IMR-90 (cell line): ENCODE measurements around the gene IQSEC3. TPM values are rescaled to one million over a fixed set of nuclear protein-coding genes. Genes with fewer than 3 reads are reported as not detected.

Source experiments
- ATAC-seq: fragments of 200-7000 bp; cut with Tn5 transposase; 2 replicates; pipeline ENCODE4 v1.9.1; 2020; ENCODE audit warnings: low read depth, mild to moderate bottlenecking, moderate library complexity
- BruUV-seq: library from RNA; stranded (reverse); fragments of 400-500 nt; replicated peaks from 2 replicates; lab custom pipeline; 2021; lab: Mats Ljungman, UMichigan
- CTCF ChIA-PET: fragments of 300-600 bp; formaldehyde crosslinking; extraction: SDS; loops from one replicate; lab custom pipeline; 2021; ENCODE audit warnings: antibody characterized with exemption; lab: Yijun Ruan, JAX
- POLR2A ChIA-PET: fragments of 300-600 bp; sonication (Branson Sonifier 250); formaldehyde crosslinking; loops from one replicate; lab custom pipeline; 2022; ENCODE audit warnings: antibody characterized with exemption; ENCODE audit not compliant: unreplicated experiment; lab: Charles Lee
- DNase-seq: peaks from one replicate; pipeline ENCODE4 v3.0.0; 2013
- H2AFZ ChIP-seq: replicated peaks from 2 replicates; pipeline ENCODE3; 2013; ENCODE audit warnings: low read length, mild to moderate bottlenecking; ENCODE audit not compliant: poor library complexity
- H2AK5ac ChIP-seq: 2 replicates; pipeline ENCODE4 v1.6.1; 2013; ENCODE audit warnings: low read depth, low read length, inconsistent platforms
- H2AK9ac ChIP-seq: replicated peaks from 2 replicates; pipeline ENCODE3; 2013; ENCODE audit warnings: mild to moderate bottlenecking, low read depth, low read length, moderate library complexity; ENCODE audit not compliant: poor library complexity
- H2BK120ac ChIP-seq: 2 replicates; pipeline ENCODE4 v1.6.1; 2013; ENCODE audit warnings: low read depth, low read length, inconsistent platforms
- H2BK15ac ChIP-seq: 3 replicates; pipeline ENCODE4 v1.6.1; 2013; ENCODE audit warnings: low read depth, low read length, inconsistent platforms
- H2BK20ac ChIP-seq: 2 replicates; pipeline ENCODE4 v1.6.1; 2013; ENCODE audit warnings: low read depth, mild to moderate bottlenecking, inconsistent platforms, low read length, moderate library complexity
- H2BK5ac ChIP-seq: 2 replicates; pipeline ENCODE4 v1.6.1; 2013; ENCODE audit warnings: mild to moderate bottlenecking, low read depth, low read length, inconsistent platforms; ENCODE audit not compliant: poor library complexity, severe bottlenecking
- H3K14ac ChIP-seq: replicated peaks from 2 replicates; pipeline ENCODE4 v1.6.1; 2013; ENCODE audit warnings: low read depth, low read length, inconsistent platforms
- H3K18ac ChIP-seq: 2 replicates; pipeline ENCODE4 v1.6.1; 2013; ENCODE audit warnings: low read depth, low read length, control low read depth
- H3K23ac ChIP-seq: 2 replicates; pipeline ENCODE4 v1.6.1; 2013; ENCODE audit warnings: low read depth, low read length, inconsistent platforms
- H3K27ac ChIP-seq: 2 replicates; pipeline ENCODE4 v1.5.1; 2013; ENCODE audit warnings: mild to moderate bottlenecking, control low read depth, low read length; ENCODE audit not compliant: insufficient read depth
- H3K27me3 ChIP-seq: 2 replicates; pipeline ENCODE4 v1.6.1; 2013; ENCODE audit warnings: low read length; ENCODE audit not compliant: control insufficient read depth, insufficient read depth
- H3K36me3 ChIP-seq: 2 replicates; pipeline ENCODE4 v1.6.1; 2013; ENCODE audit warnings: low read length, mixed read lengths; ENCODE audit not compliant: control insufficient read depth, insufficient read depth
- H3K4ac ChIP-seq: 2 replicates; pipeline ENCODE4 v1.6.1; 2013; ENCODE audit warnings: low read depth, low read length, inconsistent platforms
- H3K4me1 ChIP-seq: 2 replicates; pipeline ENCODE4 v1.6.1; 2013; ENCODE audit warnings: low read length, mixed read lengths; ENCODE audit not compliant: control insufficient read depth, insufficient read depth
- H3K4me2 ChIP-seq: 2 replicates; pipeline ENCODE4 v1.6.1; 2013; ENCODE audit warnings: low read depth, mild to moderate bottlenecking, control low read depth, low read length, moderate library complexity
- H3K4me3 ChIP-seq: 2 replicates; pipeline ENCODE4 v1.5.1; 2013; ENCODE audit warnings: low read depth, mild to moderate bottlenecking, control low read depth, low read length, moderate library complexity; ENCODE audit not compliant: insufficient read depth
- H3K56ac ChIP-seq: 2 replicates; pipeline ENCODE4 v1.6.1; 2013; ENCODE audit warnings: low read length, inconsistent platforms; ENCODE audit not compliant: insufficient read depth; ENCODE audit errors: extremely low read depth
- H3K79me1 ChIP-seq, 2 experiments: 2 replicates each; pipeline ENCODE4 v1.6.1; 2013; ENCODE audit warnings: low read length in 2 of 2, inconsistent platforms in 1 of 2, low read depth in 1 of 2
- H3K9ac ChIP-seq: 2 replicates; pipeline ENCODE4 v1.6.1; 2013; ENCODE audit warnings: low read depth, low read length, control low read depth
- H3K9me1 ChIP-seq: 2 replicates; pipeline ENCODE4 v1.6.1; 2013; ENCODE audit warnings: low read length, inconsistent platforms; ENCODE audit not compliant: insufficient read depth
- H3K9me3 ChIP-seq: 2 replicates; pipeline ENCODE4 v1.6.1; 2013; ENCODE audit warnings: low read length; ENCODE audit not compliant: control insufficient read depth, insufficient read depth
- H4K20me1 ChIP-seq: 2 replicates; pipeline ENCODE4 v1.6.1; 2013; ENCODE audit warnings: low read length, inconsistent platforms; ENCODE audit not compliant: insufficient read depth
- H4K5ac ChIP-seq: 2 replicates; pipeline ENCODE4 v1.6.1; 2013; ENCODE audit warnings: mild to moderate bottlenecking, low read depth, low read length, control low read depth
- H4K8ac ChIP-seq, 2 experiments: 2 replicates each; pipeline ENCODE4 v1.6.1; 2013; ENCODE audit warnings: low read depth in 2 of 2, low read length in 2 of 2, control low read depth in 1 of 2, inconsistent platforms in 1 of 2
- H4K91ac ChIP-seq: 2 replicates; pipeline ENCODE4 v1.6.1; 2013; ENCODE audit warnings: low read depth, low read length, inconsistent platforms; ENCODE audit not compliant: insufficient read depth
- MAFK ChIP-seq: IDR thresholded peaks from 2 replicates; pipeline ENCODE4 v1.6.1; 2012; ENCODE audit warnings: low read depth, low read length, improper control_type of control experiment
- whole genome bisulfite sequencing, 2 experiments: methylation state at CpG; one replicate each; pipeline versions ENCODE4 v1.1.5 to v1.1.7; 2013; ENCODE audit warnings: missing lambda C conversion rate in 2 of 2; ENCODE audit not compliant: insufficient read length in 1 of 2; ENCODE audit errors: extremely low coverage in 2 of 2; 5-methylcytosine and 5-hydroxymethylcytosine counted together
- dilution Hi-C: fragments of 300-500 bp; cut with HindIII; formaldehyde crosslinking; loops from one replicate; pipeline ENCODE4 v1.14.3; 2018; ENCODE audit warnings: low sequenced_read_pairs; ENCODE audit not compliant: unreplicated experiment
- in situ Hi-C: fragments of 300-500 bp; cut with MboI; formaldehyde crosslinking; loops from 3 replicates; pipeline ENCODE4 v1.14.3; 2019; ENCODE audit warnings: low sequenced_read_pairs, inconsistent platforms, mixed read lengths
- intact Hi-C: fragments of 100-400 bp; cut with micrococcal nuclease; formaldehyde crosslinking; loops from 2 replicates; pipeline ENCODE4 v1.10.0; 2022
- polyA plus RNA-seq, 3 experiments: library from polyadenylated mRNA; depleted of rRNA; stranded (reverse); fragments of >200 nt; gene quantifications; 2 replicates each; pipeline ENCODE4 v1.2.3, GENCODE V29; 2012; ENCODE audit warnings: low replicate concordance in 1 of 3
- total RNA-seq: library from RNA; depleted of rRNA; stranded (reverse); fragments of >200 nt; gene quantifications from 2 replicates; pipeline ENCODE4 v1.2.3, GENCODE V29; 2012
- TF ChIP-seq, protein P1 (sequence below): conservative IDR thresholded peaks from 2 replicates; pipeline ENCODE4 v1.5.1; 2012; ENCODE audit warnings: mild to moderate bottlenecking, low read depth, low read length, improper control_type of control experiment

The IQSEC3 gene
- total and polyA plus RNA-seq, 2 of the 4 experiments (the other 2 are of a cell fraction): 0.10 TPM; not detected in 1

DNA sequence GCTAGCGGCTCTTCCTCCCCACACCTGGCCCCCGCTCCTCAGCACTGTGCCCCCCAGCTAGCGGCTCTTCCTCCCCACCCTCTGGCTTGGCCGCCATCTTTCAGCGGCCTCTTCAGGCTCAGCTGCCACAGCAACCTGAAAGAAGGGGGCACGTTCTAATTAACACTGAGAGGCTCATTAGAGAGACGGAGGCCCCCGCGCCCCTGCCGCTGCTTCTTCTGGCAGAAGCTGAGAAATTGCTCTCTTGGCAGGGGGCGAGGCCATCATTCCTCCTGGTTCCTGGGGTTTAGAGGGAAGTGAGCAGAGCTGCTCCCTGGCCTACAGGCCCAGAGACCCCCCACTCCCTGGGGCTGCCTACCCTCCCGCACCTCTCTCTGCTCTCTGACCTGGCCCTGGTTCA lies 64.4 kb downstream of the IQSEC3 start:
- H4K5ac ChIP-seq: no peak overlapping the region
- no peaks in the 10 kb centered on the region for H4K20me1 ChIP-seq
- no peak overlapping the region for H3K18ac ChIP-seq
- no peak overlapping the region for H3K27ac ChIP-seq
- no peaks in the 10 kb centered on the region for H3K4me1 ChIP-seq
- H2BK5ac ChIP-seq: no peak overlapping the region
- H3K9ac ChIP-seq: no peak overlapping the region
- no peaks in the 10 kb centered on the region for H3K9me3 ChIP-seq
- no peak overlapping the region for H3K4ac ChIP-seq
- no peak overlapping the region for H3K23ac ChIP-seq
- BruUV-seq: no TSS peak
- TF ChIP-seq, protein P1, sequence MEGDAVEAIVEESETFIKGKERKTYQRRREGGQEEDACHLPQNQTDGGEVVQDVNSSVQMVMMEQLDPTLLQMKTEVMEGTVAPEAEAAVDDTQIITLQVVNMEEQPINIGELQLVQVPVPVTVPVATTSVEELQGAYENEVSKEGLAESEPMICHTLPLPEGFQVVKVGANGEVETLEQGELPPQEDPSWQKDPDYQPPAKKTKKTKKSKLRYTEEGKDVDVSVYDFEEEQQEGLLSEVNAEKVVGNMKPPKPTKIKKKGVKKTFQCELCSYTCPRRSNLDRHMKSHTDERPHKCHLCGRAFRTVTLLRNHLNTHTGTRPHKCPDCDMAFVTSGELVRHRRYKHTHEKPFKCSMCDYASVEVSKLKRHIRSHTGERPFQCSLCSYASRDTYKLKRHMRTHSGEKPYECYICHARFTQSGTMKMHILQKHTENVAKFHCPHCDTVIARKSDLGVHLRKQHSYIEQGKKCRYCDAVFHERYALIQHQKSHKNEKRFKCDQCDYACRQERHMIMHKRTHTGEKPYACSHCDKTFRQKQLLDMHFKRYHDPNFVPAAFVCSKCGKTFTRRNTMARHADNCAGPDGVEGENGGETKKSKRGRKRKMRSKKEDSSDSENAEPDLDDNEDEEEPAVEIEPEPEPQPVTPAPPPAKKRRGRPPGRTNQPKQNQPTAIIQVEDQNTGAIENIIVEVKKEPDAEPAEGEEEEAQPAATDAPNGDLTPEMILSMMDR: no peak
- TF ChIP-seq MAFK: no peak
- ChIA-PET CTCF (no interaction called here), POLR2A (no interaction called here)
- H3K36me3 ChIP-seq: no peaks in the 10 kb centered on the region
- H4K8ac ChIP-seq: no peak overlapping the region
- dilution Hi-C loops: no loop called here
- H2BK15ac ChIP-seq: no peak overlapping the region
- H4K91ac ChIP-seq: no peak overlapping the region
- no peak for ATAC-seq
- WGBS, 2 experiments: 90% methylated on average over 2 of the region's 12 CpGs; no CpG with 5 or more reads in 1 of the 2 experiments
- no peak for DNase-seq
- in situ Hi-C loops: no loop called here
- no peaks in the 10 kb centered on the region for H3K79me1 ChIP-seq
- no peak overlapping the region for H2BK120ac ChIP-seq
- H3K56ac ChIP-seq: no peak overlapping the region
- H3K27me3 ChIP-seq: peaks cover 65% of the 10 kb centered on the region
- H2AK5ac ChIP-seq: no peak overlapping the region
- no peak overlapping the region for H2BK20ac ChIP-seq
- no peak overlapping the region for H2AK9ac ChIP-seq
- H2AFZ ChIP-seq: no peak overlapping the region
- H3K9me1 ChIP-seq: no peaks in the 10 kb centered on the region
- no peak overlapping the region for H3K4me3 ChIP-seq
- H3K14ac ChIP-seq: no peak overlapping the region
- intact Hi-C loops: no loop called here
- no peak overlapping the region for H3K4me2 ChIP-seq
